Measurements from ENCODE around the gene SASH1.

Gene SASH1

GRCh38 chr6:148416330-148416965, 73.8 kb downstream of the SASH1 start:
- Histone ChIP-seq H3K9me3 (ENCODE audit: insufficient read depth, low read length, severe bottlenecking) (no peaks in the 10 kb centered on the region), H3K36me3 (ENCODE audit: insufficient read depth, low read length) (no peaks in the 10 kb centered on the region), H3K27me3 (ENCODE audit: insufficient read depth, low read length, poor library complexity) (peaks cover 6% of the 10 kb centered on the region), H3K4me2 (ENCODE audit: insufficient read depth, low read length) (no peak overlapping the region), H3K9ac (ENCODE audit: low read depth, low read length) (no peak overlapping the region), H4K20me1 (ENCODE audit: insufficient read depth, low read length) (no peaks in the 10 kb centered on the region), H3K27ac (ENCODE audit: low read length) (no peak overlapping the region), H3K79me2 (ENCODE audit: insufficient read depth, low read length) (no peaks in the 10 kb centered on the region), H2AFZ (ENCODE audit: low read depth, low read length) (no peak overlapping the region), H3K4me1 (ENCODE audit: insufficient read depth, low read length) (no peaks in the 10 kb centered on the region), H3K4me3 (ENCODE audit: low read depth in 1 of 2, low read length in 2 of 2) (no peak overlapping the region)
- TF ChIP-seq CTCF (IDR thresholded peaks at IDR 0.05; ENCODE audit: borderline replicate concordance, extremely low read depth, low read length, poor library complexity, severe bottlenecking), result no peak
- ATAC-seq (ENCODE audit: insufficient read depth, low read depth) (no peak), DNase-seq (no peak)

GRCh38 chr6:148417045-148417444, 74.4 kb downstream of the SASH1 start:
- Histone ChIP-seq H3K4me1 (ENCODE audit: insufficient read depth, low read length) (no peaks in the 10 kb centered on the region), H3K27ac (ENCODE audit: low read length) (no peak overlapping the region), H3K36me3 (ENCODE audit: insufficient read depth, low read length) (no peaks in the 10 kb centered on the region), H3K27me3 (ENCODE audit: insufficient read depth, low read length, poor library complexity) (peaks cover 8% of the 10 kb centered on the region), H3K9me3 (ENCODE audit: insufficient read depth, low read length, severe bottlenecking) (no peaks in the 10 kb centered on the region), H2AFZ (ENCODE audit: low read depth, low read length) (no peak overlapping the region), H3K9ac (ENCODE audit: low read depth, low read length) (no peak overlapping the region), H4K20me1 (ENCODE audit: insufficient read depth, low read length) (no peaks in the 10 kb centered on the region), H3K4me3 (ENCODE audit: low read depth in 1 of 2, low read length in 2 of 2) (no peak overlapping the region), H3K4me2 (ENCODE audit: insufficient read depth, low read length) (no peak overlapping the region), H3K79me2 (ENCODE audit: insufficient read depth, low read length) (no peaks in the 10 kb centered on the region)
- TF ChIP-seq CTCF (IDR thresholded peaks at IDR 0.05; ENCODE audit: borderline replicate concordance, extremely low read depth, low read length, poor library complexity, severe bottlenecking) (no peak), EZH2 (IDR thresholded peaks at IDR 0.05; ENCODE audit: borderline replicate concordance, low read depth, low read length, severe bottlenecking) (no peak)
- ATAC-seq (ENCODE audit: insufficient read depth, low read depth), result no peak
- DNase-seq, result no peak

- H3K9me3 ChIP-seq (ENCODE audit: insufficient read depth, low read length, severe bottlenecking), result no peaks in the 10 kb centered on the region
- no peak overlapping the region for H2AFZ ChIP-seq (ENCODE audit: low read depth, low read length)
- H3K36me3 ChIP-seq (ENCODE audit: insufficient read depth, low read length), result no peaks in the 10 kb centered on the region
- H3K27ac ChIP-seq (ENCODE audit: low read length), result no peak overlapping the region
- no peak overlapping the region for H3K9ac ChIP-seq (ENCODE audit: low read depth, low read length)
- ATAC-seq (ENCODE audit: insufficient read depth, low read depth) (no peak), DNase-seq (no peak)
- peaks cover 9% of the 10 kb centered on the region for H3K27me3 ChIP-seq (ENCODE audit: insufficient read depth, low read length, poor library complexity)
- no peaks in the 10 kb centered on the region for H3K79me2 ChIP-seq (ENCODE audit: insufficient read depth, low read length)
- H3K4me2 ChIP-seq (ENCODE audit: insufficient read depth, low read length), result no peak overlapping the region
- H3K4me1 ChIP-seq (ENCODE audit: insufficient read depth, low read length), result no peaks in the 10 kb centered on the region
- no peak overlapping the region for H3K4me3 ChIP-seq (ENCODE audit: low read depth in 1 of 2, low read length in 2 of 2)
- TF ChIP-seq CTCF (IDR thresholded peaks at IDR 0.05; ENCODE audit: borderline replicate concordance, extremely low read depth, low read length, poor library complexity, severe bottlenecking) (no peak), EZH2 (IDR thresholded peaks at IDR 0.05; ENCODE audit: borderline replicate concordance, low read depth, low read length, severe bottlenecking) (no peak)
- no peaks in the 10 kb centered on the region for H4K20me1 ChIP-seq (ENCODE audit: insufficient read depth, low read length)
Measured at GRCh38 chr6:148419430-148419829, 76.8 kb downstream of the SASH1 start.

GRCh38 chr6:148422085-148422484, 79.4 kb downstream of the SASH1 start:
- 0 out of 2 replicates have a peak, but pooled peaks cover 2% of the 10 kb centered on the region for H4K20me1 ChIP-seq (ENCODE audit: insufficient read depth, low read length)
- H2AFZ ChIP-seq (ENCODE audit: low read depth, low read length), result no peak overlapping the region
- no peak overlapping the region for H3K4me3 ChIP-seq (ENCODE audit: low read depth in 1 of 2, low read length in 2 of 2)
- H3K4me1 ChIP-seq (ENCODE audit: insufficient read depth, low read length), result no peaks in the 10 kb centered on the region
- no peaks in the 10 kb centered on the region for H3K36me3 ChIP-seq (ENCODE audit: insufficient read depth, low read length)
- H3K27ac ChIP-seq (ENCODE audit: low read length), result no peak overlapping the region
- DNase-seq (no peak), ATAC-seq (ENCODE audit: insufficient read depth, low read depth) (no peak)
- TF ChIP-seq CTCF (IDR thresholded peaks at IDR 0.05; ENCODE audit: borderline replicate concordance, extremely low read depth, low read length, poor library complexity, severe bottlenecking) (no peak), EZH2 (IDR thresholded peaks at IDR 0.05; ENCODE audit: borderline replicate concordance, low read depth, low read length, severe bottlenecking) (no peak)
- no peak overlapping the region for H3K9ac ChIP-seq (ENCODE audit: low read depth, low read length)
- peaks cover 7% of the 10 kb centered on the region for H3K27me3 ChIP-seq (ENCODE audit: insufficient read depth, low read length, poor library complexity)
- H3K9me3 ChIP-seq (ENCODE audit: insufficient read depth, low read length, severe bottlenecking), result no peaks in the 10 kb centered on the region
- H3K79me2 ChIP-seq (ENCODE audit: insufficient read depth, low read length), result no peaks in the 10 kb centered on the region
- no peak overlapping the region for H3K4me2 ChIP-seq (ENCODE audit: insufficient read depth, low read length)
